ENCODE data around the gene SLC8B1. TPM values are rescaled to one million over a fixed set of nuclear protein-coding genes. Genes with fewer than 3 reads are reported as not detected.

The SLC8B1 gene
- polyA plus RNA-seq, 1 donor (not counting 4 experiments of a cell fraction or from before 2014, with no cell fraction given) = 8.0 TPM

DNA sequence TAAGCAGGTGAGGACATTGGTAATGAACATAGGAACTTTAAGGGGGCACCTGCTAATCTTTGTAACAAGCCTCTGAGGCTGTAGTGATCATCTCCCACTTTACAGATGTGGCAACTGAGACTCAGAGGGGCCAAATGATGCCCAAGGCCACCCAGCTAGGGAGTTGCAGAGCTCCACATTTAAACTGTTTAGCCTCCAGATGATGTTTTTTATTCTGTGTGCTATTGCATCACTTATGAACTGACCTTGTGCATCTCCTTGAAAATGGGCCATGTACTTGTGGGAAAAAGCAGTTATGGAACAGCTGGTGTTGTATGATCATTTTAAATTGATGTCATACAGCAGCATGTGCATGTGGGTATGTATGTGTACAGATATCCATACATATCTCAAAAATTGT lies 72.2 kb downstream of the SLC8B1 start:
- no peak for FAIRE-seq
- TF ChIP-seq, protein P1, sequence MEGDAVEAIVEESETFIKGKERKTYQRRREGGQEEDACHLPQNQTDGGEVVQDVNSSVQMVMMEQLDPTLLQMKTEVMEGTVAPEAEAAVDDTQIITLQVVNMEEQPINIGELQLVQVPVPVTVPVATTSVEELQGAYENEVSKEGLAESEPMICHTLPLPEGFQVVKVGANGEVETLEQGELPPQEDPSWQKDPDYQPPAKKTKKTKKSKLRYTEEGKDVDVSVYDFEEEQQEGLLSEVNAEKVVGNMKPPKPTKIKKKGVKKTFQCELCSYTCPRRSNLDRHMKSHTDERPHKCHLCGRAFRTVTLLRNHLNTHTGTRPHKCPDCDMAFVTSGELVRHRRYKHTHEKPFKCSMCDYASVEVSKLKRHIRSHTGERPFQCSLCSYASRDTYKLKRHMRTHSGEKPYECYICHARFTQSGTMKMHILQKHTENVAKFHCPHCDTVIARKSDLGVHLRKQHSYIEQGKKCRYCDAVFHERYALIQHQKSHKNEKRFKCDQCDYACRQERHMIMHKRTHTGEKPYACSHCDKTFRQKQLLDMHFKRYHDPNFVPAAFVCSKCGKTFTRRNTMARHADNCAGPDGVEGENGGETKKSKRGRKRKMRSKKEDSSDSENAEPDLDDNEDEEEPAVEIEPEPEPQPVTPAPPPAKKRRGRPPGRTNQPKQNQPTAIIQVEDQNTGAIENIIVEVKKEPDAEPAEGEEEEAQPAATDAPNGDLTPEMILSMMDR (optimal IDR thresholded peaks at IDR 0.05 in 1 of 3, IDR thresholded peaks at IDR 0.05 in 1 of 3, conservative IDR thresholded peaks at IDR 0.05 in 1 of 3; ENCODE audit: extremely low read depth in 1 of 3, insufficient read depth in 2 of 3, low read length in 3 of 3) = no peak
- no peak for TF ChIP-seq EZH2 (IDR thresholded peaks at IDR 0.05; ENCODE audit: low read length)
- H3K4me3 ChIP-seq (ENCODE audit: control insufficient read depth in 2 of 3, extremely low read depth in 1 of 3, insufficient read depth in 2 of 3, low read depth in 1 of 3, low read length in 3 of 3) = no peak overlapping the region
- no peaks in the 10 kb centered on the region for H3K9me3 ChIP-seq (ENCODE audit: control insufficient read depth, low read depth, low read length)
- no peak overlapping the region for H3K4me2 ChIP-seq (ENCODE audit: control insufficient read depth, extremely low read depth, insufficient read depth, low read depth, low read length)
- H3K27ac ChIP-seq (ENCODE audit: control insufficient read depth, insufficient read depth, low read length) = no peak overlapping the region
- DNase-seq (ENCODE audit: low read depth, low spot score) = no peak
- no peaks in the 10 kb centered on the region for H3K79me2 ChIP-seq (ENCODE audit: control insufficient read depth, insufficient read depth, low read length)
- no peaks in the 10 kb centered on the region for H3K4me1 ChIP-seq (ENCODE audit: control insufficient read depth, extremely low read depth, insufficient read depth, low read length)
- no peaks in the 10 kb centered on the region for H3K9me1 ChIP-seq (ENCODE audit: control insufficient read depth, extremely low read depth, insufficient read depth, low read length)
- peaks cover 0 to 9% of the 10 kb centered on the region in 2 experiments for H3K36me3 ChIP-seq (ENCODE audit: control insufficient read depth in 2 of 2, extremely low read depth in 1 of 2, insufficient read depth in 2 of 2, low read length in 2 of 2)
- dilution Hi-C loops (cut with MboI; ENCODE audit: extremely low pct_ligation_motif_present, low sequenced_read_pairs) = no loop called here
- no peaks in the 10 kb centered on the region for H3K27me3 ChIP-seq (ENCODE audit: control insufficient read depth, extremely low read depth, insufficient read depth, low read length)
- no peaks in the 10 kb centered on the region for H4K20me1 ChIP-seq (ENCODE audit: control insufficient read depth, extremely low read depth, insufficient read depth, low read length)
- H2AFZ ChIP-seq (ENCODE audit: control insufficient read depth, low read length) = no peak overlapping the region
- no peak overlapping the region for H3K9ac ChIP-seq (ENCODE audit: control insufficient read depth, extremely low read depth, insufficient read depth, low read length)

DNA sequence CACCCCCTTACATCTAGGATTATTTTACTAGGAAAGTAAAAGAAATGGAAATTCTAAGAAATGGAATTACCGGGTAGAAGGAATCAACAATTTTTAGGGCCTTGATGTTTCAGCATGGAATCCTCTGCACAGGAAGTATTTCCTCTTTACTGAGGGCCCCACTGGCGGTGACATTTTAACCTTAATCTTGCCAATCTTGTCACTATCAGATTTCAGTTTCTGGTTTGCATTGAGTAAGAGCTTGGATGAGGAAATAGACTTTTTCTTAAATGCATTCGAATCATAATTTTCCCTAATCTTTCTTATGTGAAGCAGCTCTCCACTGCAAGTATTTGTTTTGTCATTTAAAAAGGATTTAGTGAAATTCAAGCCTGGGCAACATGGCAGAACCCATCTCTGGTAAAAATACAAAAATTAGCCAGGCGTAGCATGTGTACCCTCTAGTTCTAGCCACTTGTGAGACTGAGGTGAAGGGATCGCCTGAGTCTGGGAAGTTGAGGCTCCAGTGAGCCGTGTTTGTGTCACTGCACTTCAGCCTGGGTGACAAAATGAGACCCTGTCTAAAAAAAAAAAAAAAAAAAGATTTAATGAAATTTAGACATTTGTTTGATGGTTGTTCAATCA lies 73.0 kb downstream of the SLC8B1 start:
- H3K4me1 ChIP-seq (ENCODE audit: control insufficient read depth, extremely low read depth, insufficient read depth, low read length) = no peaks in the 10 kb centered on the region
- H3K9ac ChIP-seq (ENCODE audit: control insufficient read depth, extremely low read depth, insufficient read depth, low read length) = no peak overlapping the region
- no peak overlapping the region for H3K27ac ChIP-seq (ENCODE audit: control insufficient read depth, insufficient read depth, low read length)
- no peaks in the 10 kb centered on the region for H3K9me1 ChIP-seq (ENCODE audit: control insufficient read depth, extremely low read depth, insufficient read depth, low read length)
- no peaks in the 10 kb centered on the region for H3K27me3 ChIP-seq (ENCODE audit: control insufficient read depth, extremely low read depth, insufficient read depth, low read length)
- H3K4me2 ChIP-seq (ENCODE audit: control insufficient read depth, extremely low read depth, insufficient read depth, low read depth, low read length) = no peak overlapping the region
- no peaks in the 10 kb centered on the region for H3K9me3 ChIP-seq (ENCODE audit: control insufficient read depth, low read depth, low read length)
- H2AFZ ChIP-seq (ENCODE audit: control insufficient read depth, low read length) = no peak overlapping the region
- no peaks in the 10 kb centered on the region for H4K20me1 ChIP-seq (ENCODE audit: control insufficient read depth, extremely low read depth, insufficient read depth, low read length)
- no peaks in the 10 kb centered on the region for H3K79me2 ChIP-seq (ENCODE audit: control insufficient read depth, insufficient read depth, low read length)
- TF ChIP-seq EZH2 (IDR thresholded peaks at IDR 0.05; ENCODE audit: low read length) = no peak
- TF ChIP-seq, protein P1 (optimal IDR thresholded peaks at IDR 0.05 in 1 of 3, IDR thresholded peaks at IDR 0.05 in 1 of 3, conservative IDR thresholded peaks at IDR 0.05 in 1 of 3; ENCODE audit: extremely low read depth in 1 of 3, insufficient read depth in 2 of 3, low read length in 3 of 3) = no peak
- no peak overlapping the region for H3K4me3 ChIP-seq (ENCODE audit: control insufficient read depth in 2 of 3, extremely low read depth in 1 of 3, insufficient read depth in 2 of 3, low read depth in 1 of 3, low read length in 3 of 3)
- DNase-seq (ENCODE audit: low read depth, low spot score) (no peak), FAIRE-seq (no peak)
- peaks cover 0 to 8% of the 10 kb centered on the region in 2 experiments for H3K36me3 ChIP-seq (ENCODE audit: control insufficient read depth in 2 of 2, extremely low read depth in 1 of 2, insufficient read depth in 2 of 2, low read length in 2 of 2)
- dilution Hi-C loops (cut with MboI; ENCODE audit: extremely low pct_ligation_motif_present, low sequenced_read_pairs) = no loop called here

All from keratinocyte (primary cell).